Endometrium (tissue), 2 donors: ENCODE data around the gene TNIK.
"Not testable (repeated sequence)": the region's sequence is repeated elsewhere in the genome, so short reads cannot be mapped to it uniquely, and the experiment has no call there.

Experiments
- FAIRE-seq: peaks from 2 replicates; lab custom pipeline; 2012; peaks lifted over from hg19 to GRCh38; lab: Jason Lieb, UNC
- donor health status: control.
- donor health status: control.

Gene TNIK

DNA sequence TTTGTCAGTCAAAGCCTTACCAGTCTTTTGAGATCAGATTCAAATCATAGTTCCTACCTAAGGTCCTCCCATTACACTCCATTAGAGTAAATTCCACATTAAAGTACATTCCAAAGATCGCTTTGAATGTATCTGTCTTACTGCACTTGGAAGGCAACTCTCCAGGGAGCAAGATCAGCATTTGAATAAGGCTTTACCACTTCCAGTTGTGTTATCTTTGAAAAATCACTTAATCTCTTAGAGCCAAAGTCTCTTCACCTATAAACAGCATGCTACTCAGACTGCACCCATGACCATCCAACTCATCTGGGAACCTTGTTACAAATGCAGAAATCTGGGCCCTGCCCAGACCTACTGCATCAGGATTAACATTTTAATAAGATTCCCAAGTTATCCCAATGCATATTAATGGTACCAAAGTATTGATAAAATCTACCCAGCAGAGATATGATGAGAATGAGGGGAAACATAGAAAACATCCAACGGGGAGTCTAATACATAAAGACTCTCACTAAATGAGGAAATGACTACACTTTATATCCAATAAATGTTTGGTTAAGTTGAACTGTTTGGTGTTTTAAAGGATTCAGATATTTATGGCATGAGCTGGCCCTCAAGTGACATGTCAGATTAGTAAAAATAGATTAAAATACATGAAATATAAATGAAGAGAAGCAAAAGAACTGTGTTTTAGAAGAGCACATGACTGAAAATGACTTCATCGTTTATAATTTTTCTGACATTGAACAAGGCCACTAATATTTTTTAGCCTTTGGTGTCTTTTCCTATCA, 75.9 kb downstream of the TNIK start:
- FAIRE-seq: no peak

DNA sequence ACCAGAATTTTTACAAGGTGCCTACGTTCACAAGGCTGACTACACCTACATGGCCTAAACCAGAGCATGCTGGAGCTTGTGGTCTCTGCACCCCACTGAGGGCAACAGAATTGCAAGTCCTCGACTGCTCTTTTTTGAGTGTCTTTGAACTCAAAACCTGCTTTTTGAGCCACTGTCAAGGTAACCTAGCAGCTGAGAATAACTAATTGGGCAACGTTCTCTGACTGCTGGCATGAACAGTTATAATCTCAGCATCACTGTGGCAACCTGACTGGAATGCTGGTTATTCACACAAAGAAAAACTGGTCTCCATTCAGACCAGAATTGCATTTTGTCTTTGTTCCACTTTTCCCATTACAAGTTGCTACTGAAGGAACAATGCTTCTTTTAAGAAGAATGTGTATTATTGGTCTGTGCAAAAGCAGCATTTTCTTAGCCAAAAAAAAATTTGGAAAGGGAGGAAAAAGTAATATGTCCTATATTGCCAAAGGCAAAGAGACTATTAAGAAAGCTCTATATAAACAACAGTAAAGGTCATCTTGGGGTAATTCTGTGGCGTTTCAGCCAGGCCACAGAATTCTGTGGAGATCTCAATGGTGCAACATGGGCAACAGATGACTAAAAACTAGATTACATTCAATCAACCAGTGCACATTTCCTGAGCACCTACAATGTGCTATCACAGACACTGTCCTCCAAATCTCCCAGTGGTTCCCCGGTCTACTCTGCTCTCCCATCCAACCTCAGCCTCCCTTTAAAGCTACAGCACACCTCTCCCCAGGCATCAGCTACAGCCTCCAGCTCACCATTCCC, 76.8 kb downstream of the TNIK start:
- FAIRE-seq: no peak

DNA sequence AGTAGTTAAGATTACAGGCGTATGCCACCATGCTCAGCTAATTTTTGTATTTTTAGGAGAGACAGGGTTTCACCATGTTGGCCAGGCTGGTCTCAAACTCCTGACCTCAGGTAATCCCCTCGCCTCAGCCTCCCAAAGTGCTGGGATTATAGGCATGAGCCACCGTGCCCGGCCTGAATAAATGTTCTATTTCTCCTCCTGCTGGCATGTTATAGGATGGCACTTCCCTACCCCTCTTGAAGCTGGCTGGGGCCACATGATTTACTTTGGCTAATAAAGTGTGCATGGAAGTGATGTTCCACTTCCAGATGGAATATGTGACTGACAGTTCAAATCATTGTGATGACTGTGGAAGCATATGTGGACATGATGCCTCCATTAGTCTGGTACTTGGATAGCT, 77.9 kb downstream of the TNIK start:
- not testable (repeated sequence) for FAIRE-seq

DNA sequence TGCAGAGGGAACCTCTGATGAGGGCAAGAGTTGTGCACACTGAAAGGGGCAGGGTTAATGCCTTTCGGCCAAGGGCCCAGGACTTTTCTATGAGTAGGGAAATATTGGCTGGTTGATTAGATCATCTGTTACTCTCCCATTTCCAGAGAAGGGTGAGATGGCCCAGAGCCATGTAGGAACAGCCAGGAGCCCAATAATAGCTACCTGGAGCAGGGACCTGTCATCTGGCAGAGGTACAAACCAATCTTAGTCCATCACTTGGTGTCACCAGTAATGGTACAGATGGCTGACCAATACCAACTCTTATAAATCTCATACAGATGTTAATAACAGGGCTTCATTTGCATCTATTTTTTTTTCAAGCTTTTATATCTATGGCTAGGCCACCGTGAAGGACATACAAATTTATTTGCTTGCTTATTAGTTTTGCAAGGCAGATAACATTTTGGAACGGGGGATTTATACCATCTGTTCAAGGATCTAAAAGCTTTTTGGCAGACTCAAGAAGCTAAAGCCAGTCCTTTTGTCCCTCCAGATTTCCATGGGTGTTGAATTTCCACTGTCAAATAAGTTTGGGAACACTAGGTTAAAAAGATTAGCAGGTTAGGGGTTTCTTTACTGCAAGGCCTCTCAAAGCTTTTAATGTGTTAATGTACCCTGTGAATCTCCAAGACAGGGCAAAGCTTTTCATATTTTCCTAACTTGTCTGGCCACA, 79.3 kb downstream of the TNIK start:
- FAIRE-seq: no peak

DNA sequence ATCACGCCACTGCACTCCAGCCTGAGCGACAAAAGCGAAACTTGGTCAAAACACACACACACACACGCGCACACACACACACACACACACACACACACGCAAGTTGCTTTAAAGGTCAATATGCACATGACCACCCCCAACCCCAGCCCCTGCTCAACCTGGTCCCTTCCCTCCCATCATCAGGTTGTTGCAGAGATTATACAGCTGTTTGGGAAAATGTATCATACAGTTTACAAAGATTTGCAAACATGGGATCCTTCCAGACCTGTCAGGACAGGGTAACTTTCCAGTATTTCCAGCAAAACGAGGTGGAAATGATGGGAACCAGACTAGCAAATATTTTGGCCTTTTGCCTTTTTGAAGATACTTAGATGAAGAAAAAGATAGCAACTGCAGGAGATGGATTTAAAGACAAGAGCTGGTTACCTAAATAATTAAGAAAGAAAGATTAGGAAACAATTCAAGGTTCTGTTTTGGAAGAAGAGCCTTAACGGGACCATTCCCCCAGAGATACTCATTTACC, 80.2 kb downstream of the TNIK start:
- no peak for FAIRE-seq

DNA sequence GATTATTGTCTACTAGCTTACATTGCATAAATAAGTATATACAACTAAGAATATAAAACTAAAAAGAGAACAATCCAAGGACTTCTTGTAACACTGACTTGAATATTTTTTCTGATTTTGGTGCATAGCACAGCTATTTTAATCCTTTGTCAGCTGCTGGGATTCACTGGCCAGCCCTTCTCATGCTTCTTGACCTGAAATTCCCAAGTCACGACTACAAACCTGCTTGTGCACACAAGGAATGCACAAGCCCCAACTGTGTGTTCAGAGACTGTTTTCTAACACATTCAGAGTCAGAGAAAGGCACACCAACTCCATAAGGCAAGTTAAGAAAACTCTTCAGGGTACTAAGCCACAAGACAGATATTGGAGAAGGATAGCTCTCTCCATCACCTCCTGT, 80.9 kb downstream of the TNIK start:
- no peak for FAIRE-seq

DNA sequence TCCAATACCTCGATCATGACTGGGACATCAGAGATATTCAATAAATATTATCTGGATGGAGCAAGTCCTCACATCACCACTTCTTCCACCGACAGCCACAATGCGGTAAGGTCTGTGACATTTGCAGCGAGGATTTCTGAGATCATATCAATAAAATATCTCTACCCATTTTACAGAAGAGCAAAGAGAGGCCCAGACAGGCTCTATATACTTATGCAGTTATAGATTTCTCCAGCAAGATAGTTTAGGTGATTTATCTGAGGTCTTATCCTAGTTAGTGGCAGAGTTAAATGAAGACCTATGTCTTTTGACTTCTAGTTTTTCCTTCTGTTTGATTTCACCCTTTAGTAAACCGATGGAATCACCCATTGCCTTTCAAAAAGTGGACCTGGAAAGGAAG, 81.6 kb downstream of the TNIK start:
- no peak for FAIRE-seq

DNA sequence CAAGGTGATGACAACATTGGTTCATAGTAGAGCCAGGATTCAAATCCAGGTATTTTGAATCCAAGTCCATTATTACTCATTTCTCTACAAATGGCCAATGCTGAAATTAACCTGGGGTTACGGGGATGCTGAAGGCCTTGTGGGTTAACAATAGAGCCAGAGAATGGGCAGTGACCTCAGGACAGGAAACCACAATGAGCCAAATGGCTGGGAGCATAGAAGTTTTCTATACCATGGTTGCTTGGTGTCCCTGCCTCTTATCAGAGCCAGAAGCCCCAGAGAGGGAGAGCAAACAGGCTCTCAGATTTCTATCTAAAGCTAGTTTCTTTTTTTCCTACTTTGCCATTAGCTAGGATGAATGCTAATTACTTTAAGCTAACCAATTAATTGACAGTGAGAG, 82.3 kb downstream of the TNIK start:
- no peak for FAIRE-seq

DNA sequence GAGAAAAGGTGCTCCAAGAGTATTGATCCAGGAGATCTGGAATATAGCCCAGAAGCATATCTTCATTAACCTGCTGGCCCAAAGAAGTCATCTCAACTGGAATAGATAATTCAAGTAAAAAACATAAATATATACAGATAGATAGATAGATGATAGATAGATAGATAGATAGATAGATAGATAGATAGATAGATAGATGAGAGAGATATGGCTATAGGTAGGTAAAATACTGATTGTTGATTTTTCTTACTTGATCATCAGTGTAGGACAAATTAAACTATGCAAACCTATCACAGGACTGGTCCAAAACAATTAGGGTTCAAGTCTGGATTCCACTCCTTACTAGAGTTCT, 83.6 kb downstream of the TNIK start:
- FAIRE-seq: no peak

DNA sequence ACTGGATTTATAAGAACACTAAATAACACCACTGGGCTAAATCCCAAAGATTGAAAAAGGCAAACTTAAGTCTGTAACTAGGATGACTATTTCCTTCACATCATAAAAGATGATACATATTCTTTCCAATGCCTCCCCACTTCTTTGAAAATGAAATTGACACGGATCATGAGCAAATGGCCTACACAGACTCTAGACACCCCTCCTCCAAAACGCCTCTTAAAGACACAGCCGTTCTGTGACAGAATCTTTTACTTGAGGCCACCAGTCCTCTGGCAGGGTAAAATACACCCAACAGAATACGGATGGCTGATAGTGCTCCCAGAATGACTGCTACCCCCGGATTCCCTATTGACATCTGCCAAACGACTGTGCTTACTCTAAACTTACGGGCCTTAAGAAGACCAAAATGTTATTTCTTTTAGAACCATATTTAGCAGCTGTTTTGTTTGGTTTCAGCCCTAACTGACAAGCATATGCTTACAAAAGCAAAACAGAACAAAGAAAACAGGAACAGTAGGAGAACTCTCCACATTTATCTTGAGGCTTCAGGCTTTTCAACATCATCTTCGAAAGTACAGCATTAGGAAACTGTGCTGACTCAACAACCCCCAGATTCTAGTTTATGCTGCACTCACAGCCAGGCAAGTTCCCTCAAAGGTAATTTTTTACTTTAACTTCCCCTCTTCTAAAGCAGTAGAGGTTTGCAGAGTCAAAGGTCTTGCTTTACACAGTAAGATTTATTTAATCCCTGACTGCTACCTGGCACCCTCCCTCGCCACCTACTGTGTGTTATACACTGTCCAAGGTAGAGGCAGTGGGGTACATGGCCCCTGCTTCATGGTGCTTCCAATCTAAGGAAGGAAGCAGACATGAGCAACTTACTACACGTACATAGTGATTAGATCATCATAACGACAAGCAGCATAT, 84.3 kb downstream of the TNIK start:
- no peak for FAIRE-seq

DNA sequence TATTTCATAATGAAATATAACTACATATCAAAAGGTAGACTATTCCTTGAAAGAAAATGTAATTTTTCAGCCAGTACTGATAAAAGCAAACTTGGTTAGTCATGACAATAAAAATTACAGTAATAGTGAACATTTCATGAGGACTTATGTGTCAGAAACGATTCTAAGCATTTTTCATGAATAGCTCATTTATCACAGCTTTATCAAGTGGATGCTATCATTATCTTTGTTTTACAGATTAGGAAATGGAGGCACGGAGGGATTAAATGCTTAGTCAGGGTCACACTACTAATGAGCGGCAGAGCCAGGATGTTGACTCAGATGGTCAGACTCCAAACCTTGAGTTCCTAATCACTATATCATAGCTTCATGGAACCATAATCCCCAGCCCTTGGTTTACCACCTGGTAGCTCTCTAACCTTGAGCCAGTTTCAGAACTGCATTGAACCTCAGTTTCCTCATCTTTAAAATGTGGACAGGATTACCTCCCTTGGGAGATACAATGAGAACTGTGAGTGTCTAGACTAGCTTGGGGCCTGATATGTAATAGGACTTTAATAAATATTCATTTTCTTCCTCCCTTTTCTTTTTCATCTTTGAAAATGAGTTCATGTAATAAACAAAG, 85.4 kb downstream of the TNIK start:
- no peak for FAIRE-seq

DNA sequence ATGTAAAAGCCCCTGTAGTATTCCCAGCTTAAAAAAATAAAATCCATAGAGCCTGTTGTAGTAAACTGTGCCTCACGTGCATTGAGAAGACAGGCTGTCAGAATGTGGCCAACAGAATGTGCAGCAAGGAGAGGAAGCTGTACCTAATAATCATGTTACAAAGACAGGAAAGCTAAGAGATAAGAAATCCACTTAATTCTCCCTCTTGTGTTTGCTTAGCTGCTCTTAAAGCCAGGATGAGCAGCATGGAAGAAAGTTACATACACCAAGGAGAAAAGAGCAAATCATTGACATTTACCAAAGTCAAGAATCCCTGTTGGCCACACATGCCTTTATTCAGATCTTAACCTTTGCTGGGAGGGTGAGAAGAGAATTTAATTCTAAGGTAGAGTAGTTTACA, 85.9 kb downstream of the TNIK start:
- FAIRE-seq: no peak

DNA sequence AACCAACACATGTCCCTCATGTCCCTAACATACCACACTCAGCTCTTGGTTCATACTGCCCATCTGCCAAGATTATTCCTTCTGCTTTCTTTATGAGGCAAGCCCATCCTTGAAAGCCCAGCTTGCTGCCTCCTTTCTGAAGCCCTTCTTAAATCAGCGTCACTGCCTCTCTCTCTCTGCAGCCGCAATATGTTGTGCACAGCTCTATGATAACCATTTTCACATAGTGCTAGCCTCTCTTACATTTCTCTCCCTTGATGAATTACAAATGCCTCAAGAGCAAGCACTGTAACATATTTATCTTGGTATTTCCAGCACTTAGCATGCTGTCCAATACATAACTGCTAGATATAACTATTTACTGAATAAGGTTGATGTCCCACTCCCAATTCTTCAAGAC, 86.5 kb downstream of the TNIK start:
- FAIRE-seq: no peak

DNA sequence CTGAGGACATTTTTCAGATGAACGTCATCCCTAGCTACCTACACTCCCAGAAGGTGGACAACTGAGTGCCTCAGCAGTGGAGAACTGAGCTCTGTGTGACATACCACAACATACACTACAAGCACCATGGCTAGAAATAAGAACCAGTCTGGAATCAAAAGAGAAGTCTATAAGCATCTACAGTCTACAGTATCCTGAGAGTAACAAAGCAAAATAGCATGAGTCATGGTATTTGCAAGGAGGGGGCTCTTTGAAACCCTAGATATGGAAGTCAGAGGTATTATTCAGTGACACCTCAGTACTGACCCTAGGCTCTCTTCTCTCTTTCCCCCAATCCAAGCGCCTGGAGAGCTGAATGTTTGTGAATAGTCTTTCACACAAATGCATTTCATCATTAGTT, 87.5 kb downstream of the TNIK start:
- no peak for FAIRE-seq

DNA sequence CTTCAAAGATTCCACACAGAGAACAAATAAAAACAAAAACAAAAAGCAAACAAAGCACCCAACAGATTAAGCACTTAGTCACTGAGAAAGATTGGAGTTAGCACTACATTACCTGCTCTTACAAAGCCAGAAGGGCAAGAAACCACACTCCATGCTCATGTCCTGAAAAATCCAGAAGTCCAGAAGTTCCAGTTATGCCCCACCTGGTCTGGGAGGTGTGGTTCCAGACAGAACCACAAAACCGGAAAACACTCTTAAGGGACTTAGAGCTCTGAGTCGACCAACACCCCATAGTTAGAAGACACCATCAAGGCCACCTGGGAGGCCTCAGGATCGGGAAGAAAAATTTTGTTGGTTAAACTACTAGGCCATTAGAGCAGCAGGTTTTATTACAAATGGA, 88.9 kb downstream of the TNIK start:
- no peak for FAIRE-seq

DNA sequence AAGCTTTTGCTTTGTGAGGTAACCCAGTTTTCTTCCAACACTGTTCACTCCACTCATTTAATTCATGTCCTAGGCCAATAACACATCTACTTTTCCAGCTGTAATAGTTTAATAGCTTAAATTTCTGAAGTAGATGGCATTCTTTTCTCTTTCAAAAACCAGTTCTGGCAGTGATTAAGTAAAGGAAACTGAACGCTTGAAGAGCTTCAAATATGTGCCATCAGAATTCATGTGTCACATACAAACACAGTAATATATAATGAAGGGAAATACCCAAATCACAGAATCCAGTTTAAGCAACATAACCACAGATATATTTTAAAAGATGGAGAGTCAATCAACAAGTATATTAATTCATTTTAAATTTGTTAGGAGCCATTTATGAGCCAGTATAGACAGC, 91.0 kb downstream of the TNIK start:
- FAIRE-seq: no peak

DNA sequence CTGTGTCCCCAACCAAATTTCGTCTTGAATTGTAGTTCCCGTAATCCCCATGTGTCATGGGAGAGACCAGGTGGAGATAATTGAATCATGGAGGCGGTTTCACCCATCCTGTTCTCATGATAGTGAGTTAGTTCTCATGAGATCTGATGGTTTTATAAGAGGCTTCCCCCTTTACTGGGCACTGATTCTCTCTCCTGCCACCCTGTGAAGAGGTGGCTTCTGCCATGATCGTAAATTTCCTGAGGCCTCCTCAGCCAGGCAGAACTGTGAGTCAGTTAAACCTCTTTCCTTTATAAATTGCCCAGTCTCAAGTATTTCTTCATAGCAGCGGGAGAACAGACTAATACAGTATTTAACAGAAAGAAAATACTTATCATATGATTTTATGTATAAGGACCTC, 93.5 kb downstream of the TNIK start:
- FAIRE-seq: not testable (repeated sequence)

DNA sequence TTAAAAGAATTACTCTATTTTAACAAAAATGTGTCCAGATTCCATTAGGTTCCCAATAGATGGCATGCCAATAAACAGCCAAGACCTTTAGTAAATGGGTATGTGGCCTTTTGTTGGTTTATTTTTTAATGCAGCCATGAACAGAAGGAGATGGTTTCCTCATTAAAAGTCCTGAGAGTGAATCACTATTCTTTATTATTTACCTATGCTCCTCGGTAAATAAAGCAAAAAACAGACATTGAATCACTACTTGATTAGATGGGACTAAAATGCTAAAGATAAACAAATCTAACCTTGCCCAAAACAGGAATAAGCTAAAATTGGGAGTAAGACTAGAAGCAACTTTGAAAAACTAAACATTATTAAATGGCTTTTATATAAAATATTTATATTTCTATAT, 94.2 kb downstream of the TNIK start:
- FAIRE-seq: no peak

DNA sequence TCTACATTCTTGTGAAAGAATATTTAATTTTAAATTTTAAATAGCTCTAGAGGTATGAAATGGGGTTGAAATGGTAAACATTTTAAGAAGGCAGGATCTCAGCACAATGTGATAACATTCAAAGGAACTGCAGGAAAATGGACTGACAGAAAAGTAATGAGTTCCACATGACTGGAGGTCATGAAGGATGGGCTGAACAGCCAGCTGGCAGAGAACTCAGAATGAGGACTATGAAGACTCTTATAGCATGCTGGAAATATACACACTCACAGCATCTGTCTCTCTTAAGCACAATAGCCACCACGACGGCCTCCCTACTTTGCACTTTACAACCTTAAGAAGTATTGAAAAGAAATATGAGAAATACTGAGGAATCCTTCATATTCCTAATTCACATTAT, 94.7 kb downstream of the TNIK start:
- no peak for FAIRE-seq

DNA sequence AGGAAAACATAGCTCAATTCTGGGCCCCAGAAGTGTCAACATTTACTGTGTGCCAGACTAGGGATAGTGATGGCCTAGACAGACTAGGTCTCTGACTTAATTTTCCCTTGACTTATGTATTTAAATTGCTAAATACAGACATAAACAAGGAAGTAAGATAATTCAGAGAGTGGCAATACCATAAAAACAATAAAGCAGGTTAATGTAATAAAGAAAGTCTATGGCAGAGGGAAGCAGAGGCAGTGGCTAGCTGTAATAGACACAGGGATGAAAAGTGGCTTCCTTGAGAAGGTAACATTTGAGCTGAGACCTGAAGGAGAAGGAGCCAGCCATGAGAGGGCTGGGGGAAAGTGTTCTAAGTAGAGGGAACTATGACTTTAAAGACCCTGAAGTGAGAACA, 95.7 kb downstream of the TNIK start:
- FAIRE-seq: no peak

DNA sequence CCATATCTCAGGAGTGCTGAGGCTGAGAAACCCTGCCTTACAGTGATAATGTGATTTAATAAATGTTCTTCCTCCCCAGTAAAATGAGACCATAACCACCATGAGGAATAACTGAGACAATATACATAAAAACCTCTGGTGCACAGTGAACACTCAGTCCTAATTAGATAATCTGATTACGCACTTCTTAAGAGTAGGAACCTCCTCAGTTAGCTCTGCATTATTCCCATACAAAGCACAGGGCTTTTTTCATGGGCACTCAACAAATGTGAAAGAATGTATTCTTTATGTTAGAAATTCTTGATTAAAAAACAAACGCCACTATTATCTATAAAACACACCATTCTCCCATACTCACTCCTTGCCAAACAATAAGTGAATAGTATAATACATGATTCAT, 97.0 kb downstream of the TNIK start:
- FAIRE-seq: no peak
